ENCODE results near the gene KCNQ1.

DNA sequence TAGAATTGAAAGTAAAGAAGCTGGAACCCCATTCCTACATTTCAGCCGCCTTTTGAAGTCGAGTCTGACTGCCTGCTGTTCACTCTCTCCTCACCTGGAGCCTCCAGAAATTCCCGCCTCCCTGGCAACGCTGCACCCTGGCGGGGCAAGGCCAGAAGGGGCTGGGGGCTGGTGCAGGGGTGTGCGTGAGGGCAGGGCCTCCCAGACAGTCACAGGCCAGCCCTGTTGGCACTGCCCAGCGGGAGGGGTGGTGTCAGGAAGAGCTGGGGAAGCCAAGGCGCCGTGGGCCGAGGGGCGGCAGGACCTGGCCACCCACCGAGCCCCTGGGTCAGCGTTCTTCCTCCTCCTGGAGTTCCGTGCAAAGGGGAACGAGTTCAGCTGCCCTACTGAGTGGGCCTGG is 131.7 kb downstream of the KCNQ1 start:
- TF ChIP-seq CTCF (conservative IDR thresholded peaks at IDR 0.05; ENCODE audit: low read length) = no peak
- no peak for TF ChIP-seq EZH2phosphoT487 (IDR thresholded peaks at IDR 0.05; ENCODE audit: borderline replicate concordance)

Measured in Loucy (cell line).